ENCODE data around the gene CLMP. TPM values are rescaled to one million over a fixed set of nuclear protein-coding genes. Genes with fewer than 3 reads are reported as not detected.

The CLMP gene
- total RNA-seq, 2 experiments from 2014 or later = 0.06 to 0.19 TPM

DNA sequence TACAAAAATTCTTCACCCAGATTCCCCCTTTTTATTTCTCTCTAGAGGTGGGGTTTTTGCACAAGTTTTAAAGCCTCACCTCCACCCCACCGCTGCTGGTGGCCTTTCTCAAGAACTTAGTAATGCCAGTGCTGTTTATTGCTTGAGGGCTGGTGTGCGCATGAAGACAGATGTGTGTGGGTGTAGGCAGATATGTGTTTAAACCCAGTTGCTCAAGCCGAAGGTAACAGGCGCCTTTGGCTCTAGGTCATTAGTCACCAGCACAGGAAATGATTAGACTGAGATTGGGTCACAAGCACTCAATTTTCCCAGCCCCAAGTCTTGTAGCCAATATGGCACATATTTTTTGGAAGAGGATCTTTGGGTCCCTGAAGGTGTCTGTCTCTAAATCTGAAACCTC lies 2.7 kb upstream of the CLMP start:
- no peak overlapping the region for H3K4me3 ChIP-seq (ENCODE audit: low read length)
- DNase-seq (no peak), ATAC-seq (ENCODE audit: poor library complexity) (no peak)
- no peak overlapping the region for H3K27ac Mint-ChIP-seq
- no peak overlapping the region for H3K4me3 Mint-ChIP-seq
- ChIA-PET POLR2A (no interaction called here), CTCF (no interaction called here)
- TF ChIP-seq, protein P1, sequence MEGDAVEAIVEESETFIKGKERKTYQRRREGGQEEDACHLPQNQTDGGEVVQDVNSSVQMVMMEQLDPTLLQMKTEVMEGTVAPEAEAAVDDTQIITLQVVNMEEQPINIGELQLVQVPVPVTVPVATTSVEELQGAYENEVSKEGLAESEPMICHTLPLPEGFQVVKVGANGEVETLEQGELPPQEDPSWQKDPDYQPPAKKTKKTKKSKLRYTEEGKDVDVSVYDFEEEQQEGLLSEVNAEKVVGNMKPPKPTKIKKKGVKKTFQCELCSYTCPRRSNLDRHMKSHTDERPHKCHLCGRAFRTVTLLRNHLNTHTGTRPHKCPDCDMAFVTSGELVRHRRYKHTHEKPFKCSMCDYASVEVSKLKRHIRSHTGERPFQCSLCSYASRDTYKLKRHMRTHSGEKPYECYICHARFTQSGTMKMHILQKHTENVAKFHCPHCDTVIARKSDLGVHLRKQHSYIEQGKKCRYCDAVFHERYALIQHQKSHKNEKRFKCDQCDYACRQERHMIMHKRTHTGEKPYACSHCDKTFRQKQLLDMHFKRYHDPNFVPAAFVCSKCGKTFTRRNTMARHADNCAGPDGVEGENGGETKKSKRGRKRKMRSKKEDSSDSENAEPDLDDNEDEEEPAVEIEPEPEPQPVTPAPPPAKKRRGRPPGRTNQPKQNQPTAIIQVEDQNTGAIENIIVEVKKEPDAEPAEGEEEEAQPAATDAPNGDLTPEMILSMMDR (IDR thresholded peaks at IDR 0.05) = no peak
- peaks cover 43 to 68% of the 10 kb centered on the region in 2 experiments for H3K27me3 ChIP-seq (ENCODE audit: control insufficient read depth in 1 of 2, insufficient read depth in 2 of 2, low read length in 2 of 2)
- no peaks in the 10 kb centered on the region for H3K9me3 ChIP-seq (ENCODE audit: control insufficient read depth in 1 of 2, insufficient read depth in 1 of 2, low read length in 2 of 2)
- H3K36me3 ChIP-seq (ENCODE audit: insufficient read depth, low read length) = no peaks in the 10 kb centered on the region
- H3K9me3 Mint-ChIP-seq = no peaks in the 10 kb centered on the region
- no peaks in the 10 kb centered on the region for H3K36me3 Mint-ChIP-seq (ENCODE audit: low read depth)
- no peak overlapping the region for H3K27ac ChIP-seq (ENCODE audit: low read depth in 1 of 2, low read length in 2 of 2)
- peaks cover 76% of the 10 kb centered on the region for H3K27me3 Mint-ChIP-seq
- peaks cover 20% of the 10 kb centered on the region for H3K4me1 ChIP-seq (ENCODE audit: insufficient read depth, low read length)
- intact Hi-C loops (cut with DNase I, micrococcal nuclease) = no loop called here
- peaks cover 14% of the 10 kb centered on the region for H3K4me1 Mint-ChIP-seq (ENCODE audit: low read depth)

DNA sequence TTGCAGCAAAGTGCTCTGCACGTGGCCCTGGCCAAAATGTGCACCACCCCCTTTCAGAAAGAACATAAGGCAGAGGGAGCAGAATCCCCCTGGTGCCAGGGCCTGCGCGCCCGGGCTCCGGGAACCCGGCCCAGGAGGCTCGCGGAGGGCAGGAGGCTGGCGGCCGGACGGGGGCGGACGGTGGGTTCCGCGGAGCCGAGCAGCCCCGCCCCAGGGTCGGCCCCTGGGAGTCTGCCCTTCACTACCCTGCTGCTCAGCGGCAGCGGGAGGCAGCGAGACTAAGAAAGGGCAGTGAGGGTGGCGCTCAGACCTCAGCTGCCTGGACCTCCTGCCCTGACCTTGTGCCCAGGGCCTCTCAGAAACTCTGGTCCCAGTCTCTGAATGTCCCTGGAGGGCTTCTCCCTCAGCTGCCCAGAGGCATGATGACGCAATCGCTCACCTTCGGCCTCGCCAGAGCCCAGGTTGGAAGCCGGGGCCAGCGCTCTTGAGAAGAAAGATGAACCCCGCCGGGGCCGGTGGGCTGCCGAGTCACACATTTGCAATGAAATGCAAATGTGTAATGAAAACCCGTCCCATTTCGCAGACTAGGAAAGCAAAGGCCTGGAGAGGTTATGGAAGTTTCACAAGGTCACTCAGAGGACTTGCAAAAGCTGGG lies 1.1 kb upstream of the CLMP start:
- Histone ChIP-seq H3K9me3 (ENCODE audit: control insufficient read depth in 1 of 2, insufficient read depth in 1 of 2, low read length in 2 of 2) (no peaks in the 10 kb centered on the region), H3K36me3 (ENCODE audit: insufficient read depth, low read length) (no peaks in the 10 kb centered on the region), H3K27ac (ENCODE audit: low read depth in 1 of 2, low read length in 2 of 2) (no peak overlapping the region), H3K4me3 (ENCODE audit: low read length) (no peak overlapping the region), H3K27me3 (ENCODE audit: control insufficient read depth in 1 of 2, insufficient read depth in 2 of 2, low read length in 2 of 2) (peaks cover 43 to 72% of the 10 kb centered on the region in 2 experiments), H3K4me1 (ENCODE audit: insufficient read depth, low read length) (peaks cover 23% of the 10 kb centered on the region)
- ChIA-PET POLR2A (no interaction called here), CTCF (no interaction called here)
- Mint-ChIP-seq H3K27me3 (peaks cover 82% of the 10 kb centered on the region), H3K4me3 (peak overlapping the region; percentile 26), H3K4me1 (ENCODE audit: low read depth) (peaks cover 25% of the 10 kb centered on the region), H3K9me3 (no peaks in the 10 kb centered on the region), H3K27ac (no peak overlapping the region), H3K36me3 (ENCODE audit: low read depth) (no peaks in the 10 kb centered on the region)
- no peak for DNase-seq
- TF ChIP-seq, protein P1 (IDR thresholded peaks at IDR 0.05) = no peak
- intact Hi-C loops (cut with DNase I, micrococcal nuclease) = no loop called here
- ATAC-seq (ENCODE audit: poor library complexity) = no peak

DNA sequence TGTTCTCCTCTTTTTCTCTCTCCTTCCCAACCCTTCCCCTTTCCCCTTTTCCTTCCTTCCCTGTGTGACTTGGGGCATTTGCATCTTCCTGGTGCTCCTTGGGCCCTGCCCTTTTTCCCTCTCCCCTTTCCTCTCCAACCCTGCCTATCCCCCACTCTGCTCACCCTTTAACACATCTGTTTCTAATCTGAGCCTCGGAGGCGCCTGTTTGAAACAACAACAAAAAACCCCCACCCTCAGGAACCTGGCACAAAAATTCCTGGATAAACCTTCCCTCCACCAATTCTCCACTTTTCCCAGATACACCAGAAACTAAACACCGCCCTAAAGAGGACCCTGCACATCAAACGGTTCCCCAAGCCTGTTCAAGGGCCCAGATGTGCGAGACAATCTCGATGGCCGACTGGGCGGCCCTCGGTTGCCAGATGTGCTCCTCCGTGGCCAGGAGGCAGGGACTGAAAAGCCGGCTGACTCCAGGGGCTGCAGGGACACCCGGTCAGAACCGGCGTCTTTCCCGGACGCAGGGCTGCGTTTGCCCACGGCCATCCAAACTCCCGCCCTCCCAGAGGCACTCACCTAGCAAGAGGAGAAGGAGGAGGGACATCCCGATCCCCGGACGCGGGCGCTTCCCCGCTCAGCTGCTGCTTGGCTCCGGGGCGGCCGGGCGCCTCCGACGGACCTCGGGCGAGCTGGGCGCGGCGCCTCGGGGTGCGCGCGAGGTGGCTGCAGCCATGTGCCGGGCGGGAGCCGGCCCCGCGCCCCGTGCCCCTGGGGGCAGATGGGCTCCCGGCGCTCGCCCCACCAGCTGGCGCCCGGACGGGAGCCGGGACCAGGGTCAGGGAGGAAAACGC lies 486 bp downstream of the CLMP start:
- Histone ChIP-seq H3K36me3 (ENCODE audit: insufficient read depth, low read length) (no peaks in the 10 kb centered on the region), H3K4me1 (ENCODE audit: insufficient read depth, low read length) (peaks cover 23% of the 10 kb centered on the region), H3K9me3 (ENCODE audit: control insufficient read depth in 1 of 2, insufficient read depth in 1 of 2, low read length in 2 of 2) (no peaks in the 10 kb centered on the region), H3K27me3 (ENCODE audit: control insufficient read depth in 1 of 2, insufficient read depth in 2 of 2, low read length in 2 of 2) (peaks cover 50 to 74% of the 10 kb centered on the region in 2 experiments), H3K4me3 (ENCODE audit: low read length) (peak overlapping the region; percentile 26), H3K27ac (ENCODE audit: low read depth in 1 of 2, low read length in 2 of 2) (no peak overlapping the region)
- Mint-ChIP-seq H3K9me3 (no peaks in the 10 kb centered on the region), H3K4me3 (no peak overlapping the region), H3K27me3 (peaks cover 77% of the 10 kb centered on the region), H3K36me3 (ENCODE audit: low read depth) (no peaks in the 10 kb centered on the region), H3K4me1 (ENCODE audit: low read depth) (peaks cover 25% of the 10 kb centered on the region), H3K27ac (no peak overlapping the region)
- POLR2A ChIA-PET = interaction anchor here (1.4 kb wide), 1 partner anchor 15 kb away, joined by 4 read pairs; no protein-coding TSS in a partner anchor
- DNase-seq (no peak), ATAC-seq (ENCODE audit: poor library complexity) (no peak)
- intact Hi-C loops (cut with DNase I, micrococcal nuclease) = no loop called here
- TF ChIP-seq, protein P1 (IDR thresholded peaks at IDR 0.05) = no peak
- CTCF ChIA-PET = no interaction called here
